Measurements from ENCODE around the gene TSPAN4. TPM values are rescaled to one million over a fixed set of nuclear protein-coding genes. Genes with fewer than 3 reads are reported as not detected.

TSPAN4 gene
- total and polyA plus RNA-seq, 9 of the 15 experiments (the other 6 are each of a cell fraction or from before 2014, with no cell fraction given): 0.07 to 31.0 (median 15.7) TPM

GRCh38 chr11:843818-844692 is 1.4 kb downstream of the TSPAN4 start (continued):
- TF ChIP-seq MGA (IDR thresholded peaks at IDR 0.05): no peak

Data from K562 (cell line).